HT-29 (cell line): ENCODE results near the gene DHX34. TPM values are rescaled to one million over a fixed set of nuclear protein-coding genes. Genes with fewer than 3 reads are reported as not detected.

Experiments used
- DNase-seq: peaks from one replicate; pipeline ENCODE4 v3.0.0-alpha.2; 2015; ENCODE audit warnings: low spot score
- total RNA-seq: library from RNA; depleted of rRNA; stranded (reverse); fragments of >200 nt; shearing (Covaris generic); gene quantifications from 2 replicates; pipeline ENCODE4 v1.2.3, GENCODE V29; 2014

DHX34 gene
- total RNA-seq, 1 experiment from 2014 or later = 88.4 TPM

DNA sequence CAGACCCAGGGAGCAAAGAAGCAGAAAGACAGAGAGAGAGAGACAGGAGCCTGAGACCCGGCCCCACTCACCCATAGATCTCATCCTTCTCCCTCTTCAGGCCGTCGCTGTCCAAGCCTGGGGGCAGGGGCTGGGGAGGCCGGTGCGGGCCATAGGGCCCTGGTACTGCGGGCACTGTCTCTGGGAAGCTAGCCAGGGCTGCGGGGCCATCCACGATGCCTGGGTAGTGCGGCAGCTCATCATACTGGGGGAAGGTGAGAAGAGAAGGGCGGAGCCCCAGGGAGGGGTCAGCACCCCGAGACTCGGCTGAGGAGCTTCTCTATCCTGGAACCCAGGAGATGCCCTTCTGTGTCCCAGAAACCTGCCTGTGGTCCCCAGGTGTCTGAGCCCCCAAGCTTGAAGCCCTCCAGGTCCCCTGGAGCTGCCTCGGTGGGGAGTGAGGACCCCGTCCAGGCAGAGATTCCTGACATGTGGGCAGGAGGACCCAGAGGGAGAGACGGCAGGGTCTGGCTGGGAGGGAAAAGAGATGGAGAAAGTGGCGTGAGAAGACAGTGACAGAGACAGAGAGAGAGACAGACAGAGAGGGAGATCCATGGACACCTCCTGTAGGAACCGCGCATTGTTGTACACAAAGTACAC lies 68.1 kb downstream of the DHX34 start:
- no peak for DNase-seq

DNA sequence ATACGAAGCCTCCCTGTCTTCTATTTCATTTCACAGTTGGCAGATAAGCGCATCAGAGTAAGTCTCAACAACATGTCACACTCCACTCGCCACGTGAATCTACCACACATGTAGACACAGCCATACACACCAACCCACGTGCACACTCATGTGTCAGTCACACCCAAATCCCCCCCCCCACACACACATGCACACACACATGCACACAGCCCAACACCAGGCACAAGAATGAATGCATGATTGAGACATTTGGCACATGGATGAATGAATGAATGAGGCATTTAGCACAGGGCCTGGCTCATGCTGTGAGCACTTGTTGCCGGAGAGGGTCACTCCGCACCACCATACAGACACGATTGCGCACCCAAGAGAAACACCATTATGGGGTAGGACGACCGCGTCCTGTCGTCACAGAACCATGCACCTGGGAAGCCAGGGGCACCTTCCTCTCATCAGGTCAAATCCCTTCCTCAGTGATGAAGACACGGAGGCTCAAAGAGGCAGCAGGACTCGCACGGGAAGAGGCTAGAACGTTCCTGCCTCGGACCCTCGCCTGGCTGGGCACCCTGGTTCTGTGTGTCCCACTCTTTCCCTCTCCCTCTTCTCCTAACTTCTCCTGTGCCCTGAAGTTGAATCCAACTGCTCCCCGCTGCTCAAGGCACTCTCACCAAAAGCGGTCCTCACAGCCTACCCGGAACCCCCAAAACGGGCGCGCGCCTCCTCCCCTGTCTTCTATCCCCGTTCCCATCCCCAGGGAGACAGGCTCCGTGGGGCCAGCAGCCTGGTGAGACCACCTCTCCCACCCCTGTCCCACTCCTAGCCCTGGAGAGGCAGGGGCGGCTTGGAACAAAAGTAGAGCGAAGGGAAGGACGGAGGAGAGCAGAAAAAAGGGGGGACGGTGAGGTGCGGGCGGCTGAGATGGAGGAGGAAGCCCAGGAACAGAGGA lies 68.9 kb downstream of the DHX34 start:
- no peak for DNase-seq

DNA sequence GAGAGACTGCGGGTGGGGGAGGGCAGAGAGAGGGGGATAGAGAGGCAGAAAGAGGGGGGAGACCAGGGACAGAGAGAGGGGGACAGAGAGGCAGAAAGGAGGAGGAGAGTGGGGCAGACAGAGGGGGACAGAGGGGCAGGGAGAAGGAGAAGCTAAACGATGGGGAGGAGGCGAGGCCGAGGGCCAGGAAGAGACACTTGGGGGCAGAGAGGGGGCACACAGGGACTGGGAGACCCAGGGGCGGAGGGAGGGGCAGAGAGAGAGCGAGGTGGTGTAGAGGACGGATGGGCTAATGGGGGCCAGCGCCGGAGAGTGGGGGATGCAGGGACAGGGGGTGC lies 69.5 kb downstream of the DHX34 start:
- DNase-seq = no peak

DNA sequence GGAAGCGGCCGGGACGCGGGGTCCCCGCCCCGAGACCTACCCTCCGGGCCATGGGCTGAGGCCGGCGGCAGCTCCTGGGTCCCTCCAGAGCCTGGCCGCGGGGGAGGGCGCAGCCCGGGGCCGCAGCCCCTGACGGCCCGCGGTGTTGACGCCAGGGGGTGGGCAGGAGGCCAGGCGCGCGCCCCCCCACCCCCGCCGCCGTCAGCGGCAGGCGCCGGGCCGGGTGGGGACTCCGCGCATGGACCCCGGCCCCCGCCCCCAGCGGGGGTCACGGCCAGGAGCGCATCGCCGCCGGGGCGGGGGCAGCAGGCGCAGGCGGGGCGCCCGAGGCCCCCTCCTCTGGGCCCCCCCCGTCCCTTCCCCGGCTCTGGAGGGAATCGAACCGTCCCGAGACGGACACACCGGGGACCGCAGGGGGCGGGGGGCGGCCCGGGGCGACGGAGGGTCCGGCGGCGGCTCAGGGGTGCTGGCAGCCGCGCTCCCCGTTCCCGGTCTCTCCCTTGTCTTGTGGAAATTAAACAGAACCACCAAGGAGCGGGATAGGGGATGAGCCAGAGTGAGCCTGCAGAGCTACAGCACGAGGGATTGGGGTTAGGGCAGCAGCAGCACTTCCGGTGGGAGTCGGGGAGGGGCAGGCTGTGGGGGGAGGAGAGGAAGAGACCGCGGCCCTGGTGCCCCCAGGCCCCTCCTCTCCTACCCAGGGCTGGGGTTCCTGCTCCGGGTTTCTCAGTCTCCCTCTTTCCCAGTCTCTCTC lies 70.1 kb downstream of the DHX34 start, which contains the start of gene MEIS3:
Gene MEIS3 (minus strand): TSS at position 498 of the 754 bp plus-strand sequence. CDS start 446 bp downstream, at position 52.
- DNase-seq = no peak

DNA sequence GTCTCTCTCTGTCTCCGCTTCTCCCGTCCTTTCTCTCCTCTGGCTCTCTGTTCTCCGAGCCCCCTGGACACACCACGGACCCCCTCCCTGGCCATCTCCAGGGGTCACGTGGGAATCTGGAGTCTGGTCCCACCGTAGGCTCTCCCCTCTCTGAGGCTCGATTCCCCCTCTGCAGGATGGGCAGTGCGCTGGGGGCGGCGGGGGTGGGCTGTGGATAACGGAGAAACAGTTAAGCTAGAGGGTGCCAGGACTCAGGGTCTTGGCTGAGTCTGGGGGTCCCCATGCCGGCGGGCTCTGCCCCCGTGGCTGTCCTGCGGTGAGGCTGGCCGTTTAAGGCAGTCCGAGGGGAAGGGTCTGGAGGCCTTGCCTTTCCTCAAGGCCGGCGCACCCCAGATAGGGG lies 70.7 kb downstream of the DHX34 start:
- no peak for DNase-seq

DNA sequence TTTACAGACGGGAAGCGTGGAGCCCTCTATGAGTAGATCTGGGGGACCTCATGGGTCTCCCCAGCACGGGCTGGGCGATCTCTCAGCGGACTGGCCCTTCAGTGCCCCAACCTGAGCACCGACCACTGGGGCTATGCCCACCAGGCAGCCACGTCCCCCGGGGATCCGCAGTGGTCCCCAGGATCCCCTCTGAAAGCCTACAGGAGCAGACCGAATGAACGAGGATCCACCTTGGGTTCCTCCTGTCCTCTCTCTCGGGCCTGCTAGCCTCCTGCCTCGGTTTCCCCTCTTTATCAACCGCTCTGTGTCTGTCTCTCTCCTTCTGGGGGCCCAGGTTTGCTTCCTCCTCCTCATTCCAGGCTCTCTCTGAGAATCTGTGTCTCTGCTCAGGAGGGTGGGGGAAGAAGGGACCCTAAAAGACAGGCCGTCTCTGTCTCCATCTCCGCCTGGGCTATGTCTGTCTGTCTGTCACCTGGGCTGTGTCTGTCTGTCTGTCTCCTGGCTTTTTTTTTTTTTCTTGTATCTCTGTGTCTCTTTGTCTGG lies 72.2 kb downstream of the DHX34 start:
- DNase-seq = no peak

DNA sequence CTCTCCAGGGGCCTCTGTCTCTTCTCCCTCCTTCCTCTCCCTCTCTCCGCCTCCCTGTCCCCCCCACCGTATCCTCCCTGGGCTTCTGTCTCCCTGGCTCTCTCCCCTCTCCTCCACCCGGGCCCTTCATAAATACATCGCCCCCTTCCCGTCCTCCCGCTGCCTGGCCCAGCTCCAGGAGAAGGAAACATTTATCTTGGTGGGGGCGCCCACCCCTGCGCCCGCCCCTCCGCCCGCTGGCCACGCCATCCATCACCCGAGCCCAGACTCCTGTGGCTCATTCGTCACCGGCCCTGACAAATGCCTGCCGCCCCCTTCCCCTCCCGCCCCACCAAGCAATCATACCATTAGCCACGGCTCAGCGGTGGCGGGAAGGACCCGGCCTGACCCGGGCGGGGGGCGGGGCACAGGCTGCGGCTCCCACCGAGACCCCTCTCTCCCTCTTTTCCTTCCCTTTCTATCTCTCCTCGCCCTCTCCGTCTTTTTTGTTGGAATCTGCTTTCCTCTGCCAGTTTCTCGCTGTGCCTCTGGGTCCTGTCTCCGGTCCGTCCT lies 72.8 kb downstream of the DHX34 start:
- no peak for DNase-seq

DNA sequence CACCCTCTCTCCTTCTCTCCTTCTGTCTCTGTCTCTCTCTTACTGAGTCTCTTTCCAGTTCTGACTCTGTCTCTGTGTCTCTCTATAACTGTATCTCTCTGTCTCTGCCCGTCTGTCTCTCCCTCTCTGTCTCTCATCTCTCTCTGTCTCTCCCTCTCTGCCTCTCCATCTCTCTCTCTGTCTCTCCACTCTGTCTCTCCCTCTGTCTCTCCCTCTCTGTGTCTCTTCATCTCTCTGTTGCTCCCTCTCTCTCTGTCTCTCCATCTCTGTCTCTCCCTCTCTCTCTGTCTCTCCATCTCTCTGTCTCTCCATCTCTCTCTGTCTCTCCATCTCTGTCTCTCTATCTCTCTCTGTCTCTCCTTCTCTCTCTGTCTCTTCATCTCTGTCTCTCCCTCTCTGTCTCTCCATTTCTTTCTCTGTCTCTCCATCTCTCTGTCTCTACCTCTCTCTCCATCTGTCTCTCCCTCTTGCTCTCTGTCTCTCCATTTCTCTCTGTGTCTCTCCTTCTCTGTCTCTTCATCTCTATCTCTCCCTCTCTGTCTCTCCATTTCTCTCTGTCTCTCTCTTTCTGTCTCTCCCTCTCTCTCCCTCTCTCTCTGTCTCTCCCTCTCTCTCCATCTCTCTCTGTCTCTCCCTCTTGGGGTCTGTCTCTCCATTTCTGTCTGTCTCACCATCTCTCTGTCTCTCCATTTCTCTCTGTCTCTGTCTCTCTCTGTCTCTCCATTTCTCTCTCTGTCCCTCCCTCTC lies 73.5 kb downstream of the DHX34 start:
- DNase-seq = no peak

DNA sequence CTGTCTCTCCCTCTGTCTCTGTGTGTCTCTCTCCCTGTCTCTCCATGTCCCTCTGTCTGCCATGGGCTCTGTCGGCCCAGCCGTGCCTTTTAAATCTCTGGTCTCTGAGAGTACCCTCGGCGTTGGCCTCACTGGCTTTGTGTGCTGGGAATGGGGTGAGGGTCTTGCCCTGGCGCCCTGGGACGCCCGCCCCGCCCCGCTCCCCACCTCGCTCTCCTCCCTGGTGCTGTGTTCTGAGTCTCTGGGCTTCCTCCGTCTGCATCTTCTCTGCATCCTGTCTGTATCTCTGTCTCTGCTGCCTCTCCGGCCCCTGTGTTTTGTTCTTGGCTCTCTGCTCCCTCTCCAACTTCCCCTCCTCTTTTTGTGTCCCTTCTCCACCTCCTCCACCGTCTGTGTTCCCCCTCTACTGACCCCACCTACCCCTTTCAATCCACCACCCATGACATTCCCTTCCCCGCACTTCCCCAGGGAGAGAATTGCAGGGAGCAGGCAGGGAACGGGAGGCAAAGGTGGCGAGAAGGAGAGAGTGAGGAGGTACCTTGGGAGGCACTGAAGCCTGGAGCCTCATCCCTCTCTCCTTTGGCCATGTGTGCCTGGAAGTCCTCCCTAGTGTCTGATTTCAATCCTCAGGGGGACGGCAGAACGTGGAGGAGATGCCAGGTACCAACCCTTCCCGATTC lies 74.2 kb downstream of the DHX34 start:
- no peak for DNase-seq

DNA sequence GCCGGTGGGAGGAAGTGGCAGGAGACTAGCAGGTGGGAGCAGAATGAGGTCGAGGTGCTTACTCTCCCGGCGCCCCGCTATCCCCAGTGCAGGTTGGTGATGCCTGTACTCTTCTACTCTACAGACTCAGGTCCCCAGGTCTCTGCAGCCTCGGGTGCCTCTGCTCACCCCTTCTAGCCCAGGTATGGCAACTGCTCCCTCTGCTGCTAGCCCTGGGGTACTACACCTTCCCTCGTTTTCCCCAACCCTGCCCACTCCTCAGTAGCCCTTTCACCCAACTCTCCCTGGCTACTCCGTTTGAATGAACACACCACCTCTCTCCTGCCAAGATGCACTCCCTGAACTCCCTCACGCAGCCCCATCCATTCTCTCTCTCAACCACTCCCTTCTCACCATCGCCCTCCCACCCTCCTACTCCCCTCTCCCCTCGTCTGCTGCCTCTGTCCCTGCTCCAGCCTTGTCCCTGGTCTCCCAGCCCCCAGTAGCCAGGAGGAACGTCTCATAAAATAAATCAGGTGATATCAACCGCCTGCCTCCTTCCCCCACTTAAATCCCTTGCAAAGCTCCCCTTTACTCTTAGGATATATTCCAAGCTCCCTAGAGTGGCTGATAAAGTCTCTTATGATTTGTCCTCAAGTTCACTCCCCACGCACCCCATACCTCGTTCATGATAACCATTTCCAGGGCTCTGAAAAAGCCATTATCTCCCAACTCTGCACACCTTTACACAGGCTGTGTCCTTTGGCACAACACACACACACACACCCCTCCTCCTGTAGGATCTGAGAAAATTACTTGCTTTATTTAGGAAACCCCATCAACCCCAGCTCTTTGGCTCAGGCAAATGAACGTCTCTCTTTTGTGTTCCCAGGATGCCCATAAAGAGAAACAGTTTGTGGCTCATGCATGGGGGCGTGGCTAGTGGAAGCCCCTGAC lies 78.4 kb downstream of the DHX34 start:
- peak; percentile 91 for DNase-seq

DNA sequence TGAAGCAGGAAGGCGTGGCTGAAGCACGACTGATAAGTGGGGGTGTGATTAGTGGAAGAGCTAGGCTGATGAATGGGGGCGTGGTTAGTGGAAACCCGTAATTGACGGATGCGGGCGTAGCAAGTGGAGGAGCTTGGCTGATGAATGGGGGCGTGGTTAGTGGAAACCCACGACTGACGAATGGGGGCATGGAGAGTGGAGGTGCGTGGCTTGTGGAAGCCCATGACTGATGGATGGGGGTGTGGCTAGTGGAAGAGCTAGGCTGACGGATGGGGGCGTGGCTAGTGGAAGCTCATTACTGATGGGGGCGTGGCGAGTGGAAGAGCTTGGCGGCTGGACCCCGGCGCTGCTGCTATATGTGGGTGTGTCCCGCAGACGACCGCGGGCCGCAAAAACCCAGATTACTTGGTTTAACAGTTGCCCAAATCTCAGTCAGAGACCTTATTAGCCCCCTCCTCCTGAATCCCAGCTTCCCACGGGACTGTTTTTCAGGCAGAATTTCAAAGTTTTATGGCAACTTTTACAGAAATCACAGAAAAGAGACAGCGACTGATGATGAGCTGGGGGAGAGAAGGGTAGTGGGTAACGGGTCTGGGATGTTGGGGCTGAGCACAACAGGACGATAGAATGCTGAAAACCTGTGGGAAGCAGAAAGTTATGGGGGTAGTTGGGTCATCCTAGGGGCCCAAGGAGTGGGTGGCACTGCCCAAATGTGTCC lies 79.2 kb downstream of the DHX34 start:
- DNase-seq = peak; percentile 95

DNA sequence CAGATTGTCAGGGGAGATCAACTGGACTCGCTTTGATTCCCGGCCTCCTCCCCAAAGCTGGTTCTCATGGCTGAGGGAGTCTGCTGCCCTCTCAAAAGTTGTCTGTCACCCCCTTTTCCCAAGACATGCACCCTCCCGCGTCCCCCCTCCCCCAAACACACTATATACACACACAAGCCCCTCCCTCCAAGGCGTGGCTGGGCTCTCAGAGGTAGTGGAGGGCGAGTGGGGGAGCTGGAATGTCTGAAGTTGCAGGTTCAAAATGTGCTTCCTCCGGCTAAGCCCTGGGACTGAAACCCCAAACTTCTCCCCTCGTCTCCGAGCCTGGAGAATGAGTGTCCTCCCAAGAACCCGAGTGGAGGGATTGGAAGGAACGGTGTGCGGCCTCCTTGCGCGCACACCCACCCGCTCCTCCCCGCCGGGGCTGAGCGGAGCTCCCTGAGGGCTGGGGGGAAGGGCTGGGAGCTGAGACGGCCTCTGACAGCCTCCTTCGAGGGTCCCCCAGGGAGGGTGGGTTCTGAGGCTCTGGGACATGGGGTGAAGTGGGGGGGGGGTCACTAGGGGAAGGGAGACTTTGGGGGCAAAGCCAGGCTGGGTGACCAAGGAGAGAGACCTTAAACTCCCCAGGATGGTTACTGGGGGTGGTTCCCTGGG lies 80.2 kb downstream of the DHX34 start:
- DNase-seq = no peak

DNA sequence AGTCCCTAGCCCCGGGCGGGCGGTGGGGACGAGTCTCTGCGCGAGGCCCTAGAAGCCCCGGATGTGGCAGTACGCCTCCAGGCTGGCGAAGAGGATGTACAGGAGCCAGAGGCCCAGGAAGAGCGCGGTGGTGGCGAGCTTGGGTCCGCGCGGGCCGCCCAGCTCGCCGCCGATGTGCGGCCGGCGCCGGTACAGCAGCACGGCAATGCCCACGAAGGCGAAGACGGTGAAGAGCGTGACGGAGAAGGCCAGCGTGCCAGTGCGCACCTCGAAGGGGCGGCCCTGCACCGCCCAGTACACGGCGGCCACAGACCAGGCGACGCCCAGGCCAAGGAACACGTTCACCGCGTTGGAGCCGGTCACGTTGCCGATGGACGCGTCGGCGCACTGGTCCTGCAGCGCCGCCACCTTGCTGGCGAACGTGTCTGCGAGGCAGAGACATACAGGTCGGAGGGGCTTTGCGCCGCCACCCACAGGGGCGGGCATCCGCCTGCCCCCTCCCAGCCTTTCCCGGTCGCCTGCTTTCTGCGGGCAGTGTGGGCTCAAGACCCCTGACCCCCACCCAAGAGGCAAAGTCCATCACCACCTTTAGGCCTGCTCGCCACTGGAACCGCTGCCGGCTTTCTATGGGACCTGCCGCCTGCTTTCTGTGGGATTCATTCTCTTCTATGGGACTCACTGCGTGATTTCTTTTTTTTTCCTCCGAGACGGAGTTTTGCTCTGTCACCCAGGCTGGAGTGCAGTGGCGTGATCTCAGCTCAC lies 81.1 kb downstream of the DHX34 start:
- DNase-seq = peak; percentile 40

DNA sequence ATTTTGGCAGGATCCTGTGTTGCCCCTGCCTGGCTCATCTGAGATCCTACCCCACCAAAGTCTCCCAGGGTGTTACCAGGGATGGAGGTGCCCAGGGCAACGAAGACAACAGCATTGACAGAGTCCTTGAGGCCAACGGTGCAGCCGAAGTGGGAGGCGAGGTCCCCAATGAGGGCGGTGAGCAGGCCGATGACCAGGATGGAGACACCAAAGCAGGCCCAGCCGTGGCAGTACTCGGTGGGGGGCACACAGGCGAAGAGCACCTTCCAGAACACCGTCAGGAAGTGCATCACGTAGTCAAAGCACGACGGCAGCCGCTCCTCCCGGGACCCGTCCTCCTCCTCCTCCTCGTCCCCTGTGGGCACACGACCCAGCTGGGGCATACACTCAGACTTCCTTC lies 83.0 kb downstream of the DHX34 start:
- DNase-seq = no peak
